Skin of body (tissue), 2 donors: ENCODE data around the gene ARHGAP28. TPM values are rescaled to one million over a fixed set of nuclear protein-coding genes. Genes with fewer than 3 reads are reported as not detected.

Source experiments
- DNase-seq: peaks from one replicate; lab custom pipeline; 2025; lab: John Stamatoyannopoulos, UW
- total RNA-seq: library from RNA; depleted of rRNA; stranded (reverse); fragments of >200 nt; gene quantifications from one replicate; pipeline ENCODE4 v1.2.3, GENCODE V29; 2014

The ARHGAP28 gene
- total RNA-seq, 1 donor from 2014 or later, result 42.6 TPM

- peak; percentile 69 for DNase-seq
Measured at GRCh38 chr18:6731222-6731596, 1.7 kb downstream of the ARHGAP28 start.

GRCh38 chr18:6732952-6733351 is 3.4 kb downstream of the ARHGAP28 start:
- no peak for DNase-seq

- DNase-seq, result no peak
Measured at GRCh38 chr18:6733758-6734157, 4.2 kb downstream of the ARHGAP28 start.

GRCh38 chr18:6734726-6735430 is 5.4 kb downstream of the ARHGAP28 start:
- peak; percentile 70 for DNase-seq

GRCh38 chr18:6737833-6738232 is 8.3 kb downstream of the ARHGAP28 start:
- DNase-seq, result peak; percentile 50

DNA sequence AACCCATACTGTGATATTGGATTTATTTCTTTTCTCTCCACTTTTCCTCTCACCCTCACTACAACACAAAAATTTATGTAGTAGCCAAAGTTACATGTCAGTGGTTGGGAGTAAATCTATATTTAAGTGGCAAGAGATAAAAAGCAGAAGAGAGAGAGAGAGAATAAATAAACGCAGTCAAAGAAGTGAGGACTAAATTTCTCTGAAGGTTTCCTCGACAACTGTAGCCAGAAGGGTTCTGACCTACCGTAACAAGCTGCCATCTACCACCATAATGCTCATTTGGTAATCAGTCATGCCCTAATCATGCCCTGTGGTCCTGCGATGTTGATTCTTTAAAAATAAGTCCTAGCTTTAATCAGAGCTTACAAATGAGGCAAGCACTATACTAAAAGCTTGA is 9.1 kb downstream of the ARHGAP28 start:
- DNase-seq, result no peak

GRCh38 chr18:6741232-6741663 is 11.7 kb downstream of the ARHGAP28 start:
- DNase-seq, result peak; percentile 93

DNA sequence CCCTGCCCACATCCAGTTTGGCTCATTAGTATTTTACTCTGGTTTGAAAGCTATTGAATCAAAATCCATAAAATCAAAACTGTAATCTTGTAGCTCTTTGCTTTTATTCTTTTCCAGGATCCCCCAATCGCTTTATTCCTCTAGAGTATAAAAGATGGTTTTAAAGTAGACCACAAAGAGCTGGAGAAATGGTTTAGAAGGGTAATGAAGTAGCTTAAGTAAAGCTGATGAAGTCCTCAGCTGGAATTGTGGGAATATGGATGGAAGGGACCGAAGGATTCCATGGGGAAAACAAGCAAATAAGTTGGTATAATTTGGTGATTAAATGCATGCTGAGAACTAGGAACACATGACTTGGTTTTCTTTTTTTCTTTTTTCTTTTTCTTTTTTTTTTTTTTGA is 12.3 kb downstream of the ARHGAP28 start:
- no peak for DNase-seq

- DNase-seq, result no peak
Measured at GRCh38 chr18:6743999-6744398, 14.5 kb downstream of the ARHGAP28 start.

GRCh38 chr18:6744816-6745455 is 15.4 kb downstream of the ARHGAP28 start:
- DNase-seq, result no peak

GRCh38 chr18:6745504-6746031 is 16.1 kb downstream of the ARHGAP28 start:
- DNase-seq, result no peak

- DNase-seq, result no peak
Measured at GRCh38 chr18:6746386-6746960, 17.0 kb downstream of the ARHGAP28 start.

GRCh38 chr18:6747646-6748045 is 18.1 kb downstream of the ARHGAP28 start:
- peak; percentile 21 for DNase-seq

GRCh38 chr18:6748241-6748640 is 18.7 kb downstream of the ARHGAP28 start:
- DNase-seq, result no peak

- no peak for DNase-seq
Measured at GRCh38 chr18:6750411-6750810, 20.9 kb downstream of the ARHGAP28 start.

- DNase-seq, result peak; percentile 51
Measured at GRCh38 chr18:6751222-6751621, 21.7 kb downstream of the ARHGAP28 start.

- DNase-seq, result peak; percentile 79
Measured at GRCh38 chr18:6752202-6752860, 22.8 kb downstream of the ARHGAP28 start.

GRCh38 chr18:6755107-6755506 is 25.6 kb downstream of the ARHGAP28 start:
- DNase-seq, result no peak

DNA sequence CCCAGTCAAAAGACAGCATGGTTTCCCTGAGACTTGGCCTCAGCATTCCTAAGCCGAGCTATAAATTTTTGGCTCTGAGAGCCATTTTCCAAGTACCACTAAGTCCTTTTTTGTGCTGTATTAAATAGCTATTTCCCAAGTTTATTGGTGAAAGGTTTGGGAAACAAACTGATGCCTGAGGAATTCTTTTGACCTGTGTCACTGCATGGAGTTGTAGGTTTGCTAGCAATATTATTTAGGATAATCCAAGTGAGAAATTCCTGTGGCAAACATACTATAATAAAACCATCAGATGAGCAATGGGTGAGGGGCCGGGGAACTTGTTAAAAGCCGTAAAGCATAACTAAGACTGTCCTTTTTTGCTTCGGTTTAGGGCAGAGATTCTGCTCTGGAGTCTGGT is 28.4 kb downstream of the ARHGAP28 start:
- DNase-seq, result no peak

DNA sequence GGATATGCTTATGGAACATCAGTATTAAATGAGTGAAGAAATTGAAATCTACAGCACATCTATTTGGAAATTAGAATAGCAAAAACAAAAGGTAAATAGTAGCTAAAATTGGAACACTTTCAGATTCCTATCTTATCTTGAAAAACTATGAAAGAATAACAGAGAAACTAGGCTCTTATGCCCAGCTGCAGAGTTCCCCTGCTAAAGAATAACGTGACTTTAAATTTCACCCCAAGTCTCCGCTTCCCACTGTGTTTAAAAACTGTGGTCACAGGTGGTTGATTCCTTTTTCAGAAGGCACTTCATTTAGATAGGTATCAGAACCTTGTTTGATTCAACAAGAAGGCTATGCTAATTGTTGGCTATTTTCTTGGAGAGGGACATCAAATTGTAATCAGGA is 30.1 kb downstream of the ARHGAP28 start:
- no peak for DNase-seq

GRCh38 chr18:6763524-6763923 is 34.0 kb downstream of the ARHGAP28 start:
- no peak for DNase-seq

GRCh38 chr18:6764382-6764781 is 34.9 kb downstream of the ARHGAP28 start:
- no peak for DNase-seq
